Karpas-422 (cell line): ENCODE data around the gene GLRA2. TPM values are rescaled to one million over a fixed set of nuclear protein-coding genes. Genes with fewer than 3 reads are reported as not detected.

Source experiments
- DNase-seq: peaks from one replicate; pipeline ENCODE4 v3.0.0-alpha.2; 2015
- H2AFZ ChIP-seq: fragments of 200-600 bp; sonication (generic); 2 replicates; pipeline ENCODE4 v1.6.1; 2014; ENCODE audit warnings: antibody characterized with exemption, low read length, mixed read lengths
- H3K27ac ChIP-seq: fragments of 200-600 bp; sonication (generic); 2 replicates; pipeline ENCODE4 v1.5.1; 2014; ENCODE audit warnings: mild to moderate bottlenecking, low read length, moderate library complexity
- H3K27me3 ChIP-seq: fragments of 200-600 bp; sonication (generic); 2 replicates; pipeline ENCODE4 v1.6.1; 2014; ENCODE audit warnings: low read length, mixed read lengths
- H3K36me3 ChIP-seq: fragments of 200-600 bp; sonication (generic); 2 replicates; pipeline ENCODE4 v1.6.1; 2014; ENCODE audit warnings: low read length, mixed read lengths; ENCODE audit not compliant: insufficient read depth
- H3K4me1 ChIP-seq: fragments of 200-600 bp; sonication (generic); 2 replicates; pipeline ENCODE4 v1.6.1; 2014; ENCODE audit warnings: mild to moderate bottlenecking, low read length, mixed read lengths
- H3K4me2 ChIP-seq: fragments of 200-600 bp; sonication (generic); 2 replicates; pipeline ENCODE4 v1.6.1; 2014; ENCODE audit warnings: low read length, low read depth, mild to moderate bottlenecking; ENCODE audit not compliant: poor library complexity, severe bottlenecking
- H3K4me3 ChIP-seq: fragments of 200-600 bp; sonication (generic); 2 replicates; pipeline ENCODE4 v1.5.1; 2014; ENCODE audit warnings: mild to moderate bottlenecking, antibody characterized with exemption, low read length, mixed read lengths
- H3K79me2 ChIP-seq: fragments of 200-600 bp; sonication (generic); 2 replicates; pipeline ENCODE4 v1.6.1; 2014; ENCODE audit warnings: mild to moderate bottlenecking, low read length, mixed read lengths
- H3K9ac ChIP-seq: fragments of 200-600 bp; sonication (generic); 2 replicates; pipeline ENCODE4 v1.6.0; 2014; ENCODE audit warnings: low read length
- H3K9me2 ChIP-seq: fragments of 200-600 bp; sonication (generic), shearing (Covaris generic); replicated peaks from 2 replicates; pipeline ENCODE4 v1.6.0; 2014; ENCODE audit warnings: mild to moderate bottlenecking, low read length, moderate library complexity; ENCODE audit not compliant: insufficient read depth
- H3K9me3 ChIP-seq: fragments of 300-700, 200-600 bp; sonication (generic); 2 replicates; pipeline ENCODE4 v1.6.1; 2014; ENCODE audit warnings: low read length, mixed read lengths
- H4K20me1 ChIP-seq: fragments of 200-600 bp; sonication (generic); 2 replicates; pipeline ENCODE4 v1.6.1; 2014; ENCODE audit warnings: mild to moderate bottlenecking, antibody characterized with exemption, low read length, low read depth; ENCODE audit not compliant: insufficient read depth
- total RNA-seq: library from RNA; depleted of rRNA; stranded (reverse); fragments of >200 nt; shearing (Covaris generic); gene quantifications from 2 replicates; pipeline ENCODE4 v1.2.3, GENCODE V29; 2014; ENCODE audit warnings: low replicate concordance

GLRA2 gene
- total RNA-seq, 1 experiment from 2014 or later: not detected

DNA sequence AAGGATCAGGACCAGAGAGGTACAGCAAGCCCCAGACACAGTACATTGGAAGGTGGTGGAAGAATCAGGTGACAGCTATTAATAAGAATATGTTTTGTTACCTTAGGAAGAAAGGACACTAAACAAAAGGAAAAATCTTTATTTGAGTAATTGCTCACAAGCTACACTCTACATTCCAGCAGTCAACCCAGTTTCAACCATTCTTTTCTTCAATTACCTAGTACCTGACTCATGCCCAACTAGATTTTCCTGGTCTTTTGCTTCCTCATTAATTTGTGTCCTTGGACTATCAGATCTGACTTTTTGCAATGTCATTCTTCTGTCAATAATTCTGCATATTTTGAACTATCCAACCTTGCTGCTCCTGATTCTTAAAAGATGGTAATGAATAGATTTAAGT is 22.5 kb upstream of the GLRA2 start:
- Histone ChIP-seq H3K9ac (no peak overlapping the region), H3K9me3 (no peaks in the 10 kb centered on the region), H2AFZ (no peak overlapping the region), H3K4me2 (no peak overlapping the region), H3K4me3 (no peak overlapping the region), H4K20me1 (no peaks in the 10 kb centered on the region), H3K4me1 (no peaks in the 10 kb centered on the region), H3K27ac (no peak overlapping the region), H3K9me2 (no peaks in the 10 kb centered on the region), H3K79me2 (no peaks in the 10 kb centered on the region), H3K36me3 (no peaks in the 10 kb centered on the region), H3K27me3 (no peaks in the 10 kb centered on the region)
- DNase-seq: no peak

DNA sequence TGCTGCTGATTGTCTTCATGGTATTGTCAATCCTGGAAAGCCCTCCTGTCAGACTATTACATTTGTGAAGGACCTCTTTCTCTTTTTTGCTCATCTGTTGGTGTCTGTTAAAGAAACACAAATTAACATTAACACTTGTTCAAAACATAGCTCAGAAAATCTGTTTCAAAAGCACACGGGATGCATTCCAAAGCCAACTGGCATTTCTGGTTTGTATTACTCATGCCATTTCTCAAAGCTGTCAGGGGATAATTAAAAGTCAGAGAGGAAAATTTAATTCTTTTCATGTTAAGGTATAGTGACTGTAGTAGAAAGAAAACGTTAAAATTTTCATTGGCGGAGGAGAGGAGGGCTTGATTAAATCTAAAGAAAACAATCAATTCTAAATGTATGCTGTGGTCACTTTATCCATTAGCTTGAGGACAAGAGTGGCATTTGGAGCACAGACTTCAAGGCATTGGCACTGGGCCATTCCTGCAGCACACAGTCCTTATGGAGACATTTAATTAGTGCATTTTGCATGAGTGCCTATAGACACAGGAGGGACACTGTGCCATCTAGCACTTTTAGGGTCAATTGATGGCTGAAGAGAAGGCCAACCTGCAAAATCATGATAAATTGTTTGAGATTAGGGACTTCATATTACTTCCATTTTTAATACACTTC is 21.2 kb upstream of the GLRA2 start:
- Histone ChIP-seq H3K27me3 (no peaks in the 10 kb centered on the region), H3K4me1 (no peaks in the 10 kb centered on the region), H4K20me1 (no peaks in the 10 kb centered on the region), H3K9me3 (no peaks in the 10 kb centered on the region), H3K4me2 (no peak overlapping the region), H3K79me2 (no peaks in the 10 kb centered on the region), H3K27ac (no peak overlapping the region), H3K9ac (no peak overlapping the region), H3K4me3 (no peak overlapping the region), H2AFZ (no peak overlapping the region), H3K9me2 (no peaks in the 10 kb centered on the region), H3K36me3 (no peaks in the 10 kb centered on the region)
- DNase-seq: no peak

DNA sequence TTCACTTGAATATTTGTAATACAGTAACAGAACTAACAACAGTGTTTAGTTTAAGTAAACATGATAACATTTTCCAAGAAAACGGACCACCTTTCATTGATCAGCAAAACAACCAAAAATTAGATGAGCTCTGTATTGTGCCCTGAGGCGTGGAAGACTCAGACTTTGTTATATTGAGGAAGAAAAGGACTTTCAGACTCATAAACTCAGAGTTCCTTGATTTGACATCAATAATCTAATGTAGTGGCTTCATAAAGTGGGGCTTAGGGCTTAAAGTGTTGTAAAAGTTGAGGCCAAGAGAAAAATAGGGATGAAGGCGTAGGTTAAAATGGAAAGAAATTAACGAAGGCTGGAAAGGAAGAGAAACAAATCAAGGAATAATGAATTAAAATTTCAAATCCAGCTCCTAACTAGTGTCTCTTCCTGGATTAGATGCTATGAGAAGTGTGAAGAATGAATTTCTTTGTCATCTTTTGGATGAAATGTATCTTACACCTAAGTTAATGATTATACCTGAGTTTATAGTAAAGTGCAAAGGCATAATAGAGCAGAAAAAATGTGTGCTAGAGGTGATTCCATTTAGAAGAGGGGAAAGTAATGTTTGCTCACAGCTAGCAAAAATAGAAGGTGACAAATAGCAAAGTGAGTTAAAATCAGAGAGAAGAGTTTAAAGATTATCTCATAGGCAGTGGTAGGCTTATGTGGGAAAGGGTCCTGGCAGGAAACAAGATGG is 19.8 kb upstream of the GLRA2 start:
- Histone ChIP-seq H3K36me3 (no peaks in the 10 kb centered on the region), H3K9ac (no peak overlapping the region), H3K4me2 (no peak overlapping the region), H3K9me3 (no peaks in the 10 kb centered on the region), H3K4me3 (no peak overlapping the region), H2AFZ (no peak overlapping the region), H3K9me2 (no peaks in the 10 kb centered on the region), H3K4me1 (no peaks in the 10 kb centered on the region), H3K27me3 (no peaks in the 10 kb centered on the region), H4K20me1 (no peaks in the 10 kb centered on the region), H3K27ac (no peak overlapping the region), H3K79me2 (no peaks in the 10 kb centered on the region)
- DNase-seq: no peak

DNA sequence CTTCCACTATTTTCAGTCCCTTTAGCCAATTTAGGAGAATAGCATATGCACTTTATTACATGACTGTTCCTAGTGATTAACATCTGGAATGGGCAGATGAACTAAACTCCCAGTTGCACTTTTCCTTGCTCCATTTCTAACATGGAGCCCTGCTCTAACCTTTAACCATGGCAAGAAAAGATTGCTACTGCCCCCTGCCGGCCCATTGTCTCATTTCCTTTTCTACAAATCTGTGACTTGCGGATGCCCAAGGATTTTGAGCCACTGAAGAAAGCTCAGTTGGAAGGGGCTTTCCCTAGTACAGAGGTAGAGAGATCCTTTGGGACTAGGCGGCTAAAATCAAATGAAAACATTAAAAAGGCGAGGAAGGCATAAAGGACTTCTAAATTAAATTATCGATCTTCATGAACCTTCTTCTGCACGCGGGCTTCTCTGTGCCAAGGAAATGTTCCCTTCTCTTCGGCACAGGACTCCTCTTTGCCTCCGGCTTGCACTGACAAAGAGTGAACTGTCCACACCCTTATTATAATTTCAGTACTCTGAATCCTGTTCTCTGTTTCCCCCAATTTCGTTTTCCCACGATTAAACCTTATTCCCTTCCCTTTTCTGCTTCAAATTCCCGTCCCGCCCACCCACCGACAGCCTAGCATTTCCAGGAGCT is 577 bp upstream of the GLRA2 start:
- Histone ChIP-seq H3K4me1 (no peaks in the 10 kb centered on the region; the same call in 1 of the 2 replicates), H3K27ac (no peak overlapping the region), H3K79me2 (no peaks in the 10 kb centered on the region), H3K9me2 (no peaks in the 10 kb centered on the region), H3K27me3 (no peaks in the 10 kb centered on the region), H3K4me3 (no peak overlapping the region), H2AFZ (no peak overlapping the region), H4K20me1 (no peaks in the 10 kb centered on the region), H3K4me2 (no peak overlapping the region), H3K9me3 (no peaks in the 10 kb centered on the region), H3K9ac (no peak overlapping the region), H3K36me3 (no peaks in the 10 kb centered on the region)
- DNase-seq: peak; percentile 88

DNA sequence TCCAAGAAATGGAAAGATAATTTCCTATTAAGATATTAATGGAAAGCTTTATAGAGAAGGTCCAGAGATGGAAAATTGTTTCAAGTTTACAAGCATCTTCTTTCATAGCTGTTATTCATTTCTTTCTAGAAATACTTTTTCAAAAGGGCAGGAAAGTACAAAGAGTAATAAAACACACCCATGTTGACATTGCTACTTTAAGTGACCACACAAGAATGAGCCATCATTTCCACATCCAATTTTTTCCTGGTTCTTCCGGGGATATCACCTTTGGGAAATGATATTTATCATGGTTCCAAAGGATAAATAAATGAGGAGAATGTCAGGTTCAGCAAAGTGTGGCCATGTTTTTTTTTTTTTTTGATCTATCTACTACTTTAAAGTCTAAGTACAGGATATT is 4.5 kb downstream of the GLRA2 start:
- Histone ChIP-seq H2AFZ (no peak overlapping the region), H3K27ac (no peak overlapping the region), H3K79me2 (no peaks in the 10 kb centered on the region), H3K4me2 (no peak overlapping the region), H3K27me3 (no peaks in the 10 kb centered on the region), H3K4me1 (peaks cover 4% of the 10 kb centered on the region), H3K36me3 (no peaks in the 10 kb centered on the region), H4K20me1 (no peaks in the 10 kb centered on the region), H3K4me3 (no peak overlapping the region), H3K9me2 (no peaks in the 10 kb centered on the region), H3K9ac (no peak overlapping the region), H3K9me3 (no peaks in the 10 kb centered on the region)
- DNase-seq: no peak

DNA sequence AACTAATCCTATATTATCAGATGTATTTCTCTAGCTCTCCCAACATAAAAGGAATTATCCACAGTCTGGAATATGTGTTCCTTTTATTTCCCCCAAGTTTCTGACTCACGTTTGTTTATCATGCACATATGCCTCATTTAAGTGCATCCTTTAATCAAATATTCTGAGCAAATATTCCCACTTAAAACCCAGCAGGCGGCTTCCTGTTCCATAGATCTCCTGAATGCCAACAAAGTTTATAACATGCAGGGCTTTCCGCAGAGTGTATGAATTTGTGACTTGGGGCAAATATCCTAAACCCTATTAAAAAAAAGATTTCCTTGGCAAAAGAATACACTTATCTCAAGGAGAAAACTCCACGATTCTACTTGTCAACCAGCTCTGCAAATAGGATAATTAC is 16.9 kb downstream of the GLRA2 start:
- Histone ChIP-seq H3K9me3 (no peaks in the 10 kb centered on the region), H3K4me2 (no peak overlapping the region), H3K9ac (no peak overlapping the region), H2AFZ (no peak overlapping the region), H3K79me2 (no peaks in the 10 kb centered on the region), H3K4me1 (no peaks in the 10 kb centered on the region), H4K20me1 (no peaks in the 10 kb centered on the region), H3K36me3 (no peaks in the 10 kb centered on the region), H3K4me3 (no peak overlapping the region), H3K27me3 (peaks cover 3% of the 10 kb centered on the region; the same call in 1 of the 2 replicates), H3K9me2 (no peaks in the 10 kb centered on the region), H3K27ac (no peak overlapping the region)
- DNase-seq: no peak

DNA sequence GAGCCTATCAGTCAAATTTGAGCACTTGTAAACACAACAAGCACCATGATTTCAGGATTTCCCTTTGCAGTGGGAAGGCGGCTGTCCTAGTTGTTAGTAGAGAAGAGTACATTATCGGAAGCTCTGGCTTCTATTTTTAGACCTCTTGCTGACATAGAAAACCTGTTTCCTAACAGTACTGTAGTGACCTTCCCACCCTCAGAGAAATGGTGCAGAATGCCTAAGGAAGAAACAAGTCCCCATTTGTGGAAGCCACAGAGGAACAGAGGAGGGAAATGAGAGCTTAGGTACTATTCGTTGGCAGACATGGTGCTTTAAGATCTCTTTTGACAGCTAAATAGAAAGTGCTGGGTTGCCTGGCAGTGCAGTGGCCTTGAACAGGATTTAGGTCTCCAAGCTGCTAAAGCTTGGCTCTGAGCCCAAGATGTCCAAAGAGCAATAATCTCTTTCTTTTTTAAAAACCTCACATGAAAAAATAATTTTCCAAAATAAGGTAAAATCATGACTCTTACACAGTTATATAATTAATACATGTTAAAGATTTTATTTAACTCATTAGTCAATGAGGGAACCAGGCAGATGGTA is 24.9 kb downstream of the GLRA2 start:
- no peaks in the 10 kb centered on the region for H4K20me1 ChIP-seq
- no peak overlapping the region for H3K4me2 ChIP-seq
- H3K27me3 ChIP-seq: no peaks in the 10 kb centered on the region
- no peak overlapping the region for H2AFZ ChIP-seq
- H3K4me3 ChIP-seq: no peak overlapping the region
- no peak overlapping the region for H3K27ac ChIP-seq
- no peak for DNase-seq
- no peak overlapping the region for H3K9ac ChIP-seq
- H3K9me3 ChIP-seq: no peaks in the 10 kb centered on the region
- H3K79me2 ChIP-seq: no peaks in the 10 kb centered on the region
- no peaks in the 10 kb centered on the region for H3K4me1 ChIP-seq
- H3K36me3 ChIP-seq: no peaks in the 10 kb centered on the region
- H3K9me2 ChIP-seq: no peaks in the 10 kb centered on the region

DNA sequence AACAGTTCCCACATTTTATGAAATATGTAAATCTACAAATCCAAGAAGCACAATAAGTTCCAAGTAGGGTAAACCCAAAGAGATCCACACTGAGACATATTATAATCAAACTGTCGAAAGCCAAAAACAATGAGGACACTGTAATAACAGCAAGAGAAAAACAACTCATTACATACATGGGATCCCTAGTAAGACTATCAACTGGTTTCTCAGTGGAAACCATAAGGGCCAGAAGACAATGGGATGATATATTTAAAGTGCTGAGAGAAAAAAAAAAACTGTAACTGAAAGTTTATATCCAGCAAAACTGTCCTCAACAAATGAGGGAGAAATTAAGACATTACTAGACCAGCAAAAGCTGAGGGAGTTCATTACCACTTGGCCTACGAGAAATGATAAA is 34.7 kb downstream of the GLRA2 start:
- no peaks in the 10 kb centered on the region for H3K27me3 ChIP-seq
- H3K9me2 ChIP-seq: no peaks in the 10 kb centered on the region
- no peaks in the 10 kb centered on the region for H4K20me1 ChIP-seq
- no peaks in the 10 kb centered on the region for H3K79me2 ChIP-seq
- no peak overlapping the region for H3K4me3 ChIP-seq
- no peak overlapping the region for H3K9ac ChIP-seq
- peaks cover 8% of the 10 kb centered on the region; the same call in 1 of the 2 replicates for H3K9me3 ChIP-seq
- no peak overlapping the region for H3K27ac ChIP-seq
- DNase-seq: no peak
- H3K4me1 ChIP-seq: no peaks in the 10 kb centered on the region
- H3K4me2 ChIP-seq: no peak overlapping the region
- H3K36me3 ChIP-seq: no peaks in the 10 kb centered on the region
- H2AFZ ChIP-seq: no peak overlapping the region
